Uterus (tissue), 2 donors: ENCODE data around the gene CTPS2.

Source experiments
- POLR2A ChIP-seq, 2 donors: fragments of 450-650 bp; IDR thresholded peaks; one replicate each; pipeline ENCODE4 v1.6.1; 2016; ENCODE audit warnings: antibody characterized with exemption in 2 of 2, mild to moderate bottlenecking in 1 of 2, moderate library complexity in 1 of 2
- TF ChIP-seq, protein P1 (sequence below), 4 experiments: fragments of 200-600 bp in 2 of 4; fragments of 450-650 bp in 2 of 4; sonication (generic) in 2 of 4; IDR thresholded peaks; one replicate each; pipeline ENCODE4 v1.5.1; 2016 to 2019; ENCODE audit warnings: antibody characterized with exemption in 4 of 4, mild to moderate bottlenecking in 2 of 4, moderate library complexity in 1 of 4

- TF ChIP-seq, protein P1, sequence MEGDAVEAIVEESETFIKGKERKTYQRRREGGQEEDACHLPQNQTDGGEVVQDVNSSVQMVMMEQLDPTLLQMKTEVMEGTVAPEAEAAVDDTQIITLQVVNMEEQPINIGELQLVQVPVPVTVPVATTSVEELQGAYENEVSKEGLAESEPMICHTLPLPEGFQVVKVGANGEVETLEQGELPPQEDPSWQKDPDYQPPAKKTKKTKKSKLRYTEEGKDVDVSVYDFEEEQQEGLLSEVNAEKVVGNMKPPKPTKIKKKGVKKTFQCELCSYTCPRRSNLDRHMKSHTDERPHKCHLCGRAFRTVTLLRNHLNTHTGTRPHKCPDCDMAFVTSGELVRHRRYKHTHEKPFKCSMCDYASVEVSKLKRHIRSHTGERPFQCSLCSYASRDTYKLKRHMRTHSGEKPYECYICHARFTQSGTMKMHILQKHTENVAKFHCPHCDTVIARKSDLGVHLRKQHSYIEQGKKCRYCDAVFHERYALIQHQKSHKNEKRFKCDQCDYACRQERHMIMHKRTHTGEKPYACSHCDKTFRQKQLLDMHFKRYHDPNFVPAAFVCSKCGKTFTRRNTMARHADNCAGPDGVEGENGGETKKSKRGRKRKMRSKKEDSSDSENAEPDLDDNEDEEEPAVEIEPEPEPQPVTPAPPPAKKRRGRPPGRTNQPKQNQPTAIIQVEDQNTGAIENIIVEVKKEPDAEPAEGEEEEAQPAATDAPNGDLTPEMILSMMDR (IDR thresholded peaks at IDR 0.05), result no peak
- no peak for TF ChIP-seq POLR2A (IDR thresholded peaks at IDR 0.05)
Measured at GRCh38 chrX:16711893-16712547, 449 bp downstream of the CTPS2 start.
